AG10803 (cell line): ENCODE results near the gene C16orf92.

Experiments used
- DNase-seq: peaks from one replicate; pipeline ENCODE4 v3.0.0; 2010; ENCODE audit warnings: low read depth
- H3K4me3 ChIP-seq: 2 replicates; pipeline ENCODE4 v1.5.1; 2011; ENCODE audit warnings: mild to moderate bottlenecking, low read length, control low read depth
- TF ChIP-seq, protein P1 (sequence below): conservative IDR thresholded peaks from 2 replicates; pipeline ENCODE4 v1.5.1; 2011; ENCODE audit warnings: mild to moderate bottlenecking, low read length, control low read depth, inconsistent platforms

Gene C16orf92

DNA sequence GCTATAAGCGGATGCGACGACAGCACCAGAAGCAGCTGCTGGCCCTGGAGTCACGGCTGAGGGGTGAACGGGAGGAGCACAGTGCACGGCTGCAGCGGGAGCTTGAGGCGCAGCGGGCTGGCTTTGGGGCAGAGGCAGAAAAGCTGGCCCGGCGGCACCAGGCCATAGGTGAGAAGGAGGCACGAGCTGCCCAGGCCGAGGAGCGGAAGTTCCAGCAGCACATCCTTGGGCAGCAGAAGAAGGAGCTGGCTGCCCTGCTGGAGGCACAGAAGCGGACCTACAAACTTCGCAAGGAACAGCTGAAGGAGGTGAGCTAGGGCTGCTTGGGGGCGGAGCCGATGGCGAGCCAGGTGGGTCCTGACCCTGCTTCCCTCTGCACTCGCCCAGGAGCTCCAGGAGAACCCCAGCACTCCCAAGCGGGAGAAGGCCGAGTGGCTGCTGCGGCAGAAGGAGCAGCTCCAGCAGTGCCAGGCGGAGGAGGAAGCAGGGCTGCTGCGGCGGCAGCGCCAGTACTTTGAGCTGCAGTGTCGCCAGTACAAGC is 37.7 kb upstream of the C16orf92 start:
- no peak for DNase-seq
- TF ChIP-seq, protein P1, sequence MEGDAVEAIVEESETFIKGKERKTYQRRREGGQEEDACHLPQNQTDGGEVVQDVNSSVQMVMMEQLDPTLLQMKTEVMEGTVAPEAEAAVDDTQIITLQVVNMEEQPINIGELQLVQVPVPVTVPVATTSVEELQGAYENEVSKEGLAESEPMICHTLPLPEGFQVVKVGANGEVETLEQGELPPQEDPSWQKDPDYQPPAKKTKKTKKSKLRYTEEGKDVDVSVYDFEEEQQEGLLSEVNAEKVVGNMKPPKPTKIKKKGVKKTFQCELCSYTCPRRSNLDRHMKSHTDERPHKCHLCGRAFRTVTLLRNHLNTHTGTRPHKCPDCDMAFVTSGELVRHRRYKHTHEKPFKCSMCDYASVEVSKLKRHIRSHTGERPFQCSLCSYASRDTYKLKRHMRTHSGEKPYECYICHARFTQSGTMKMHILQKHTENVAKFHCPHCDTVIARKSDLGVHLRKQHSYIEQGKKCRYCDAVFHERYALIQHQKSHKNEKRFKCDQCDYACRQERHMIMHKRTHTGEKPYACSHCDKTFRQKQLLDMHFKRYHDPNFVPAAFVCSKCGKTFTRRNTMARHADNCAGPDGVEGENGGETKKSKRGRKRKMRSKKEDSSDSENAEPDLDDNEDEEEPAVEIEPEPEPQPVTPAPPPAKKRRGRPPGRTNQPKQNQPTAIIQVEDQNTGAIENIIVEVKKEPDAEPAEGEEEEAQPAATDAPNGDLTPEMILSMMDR: no peak
- no peak overlapping the region for H3K4me3 ChIP-seq

DNA sequence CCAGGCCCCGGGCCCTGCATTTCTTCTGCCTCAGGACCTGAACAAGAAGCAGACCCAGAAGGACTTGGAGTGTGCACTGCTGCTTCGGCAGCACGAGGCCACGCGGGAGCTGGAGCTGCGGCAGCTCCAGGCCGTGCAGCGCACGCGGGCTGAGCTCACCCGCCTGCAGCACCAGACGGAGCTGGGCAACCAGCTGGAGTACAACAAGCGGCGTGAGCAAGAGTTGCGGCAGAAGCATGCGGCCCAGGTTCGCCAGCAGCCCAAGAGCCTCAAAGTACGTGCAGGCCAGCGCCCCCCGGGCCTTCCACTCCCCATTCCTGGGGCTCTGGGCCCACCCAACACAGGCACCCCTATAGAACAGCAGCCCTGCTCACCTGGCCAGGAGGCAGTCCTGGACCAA is 36.8 kb upstream of the C16orf92 start:
- H3K4me3 ChIP-seq: no peak overlapping the region
- TF ChIP-seq, protein P1: no peak
- DNase-seq: no peak

DNA sequence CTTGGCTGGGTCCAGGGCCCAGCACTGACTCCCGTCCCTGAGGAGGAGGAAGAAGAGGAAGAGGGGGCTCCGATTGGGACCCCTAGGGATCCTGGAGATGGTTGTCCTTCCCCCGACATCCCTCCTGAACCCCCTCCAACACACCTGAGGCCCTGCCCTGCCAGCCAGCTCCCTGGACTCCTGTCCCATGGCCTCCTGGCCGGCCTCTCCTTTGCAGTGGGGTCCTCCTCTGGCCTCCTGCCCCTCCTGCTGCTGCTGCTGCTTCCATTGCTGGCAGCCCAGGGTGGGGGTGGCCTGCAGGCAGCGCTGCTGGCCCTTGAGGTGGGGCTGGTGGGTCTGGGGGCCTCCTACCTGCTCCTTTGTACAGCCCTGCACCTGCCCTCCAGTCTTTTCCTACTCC is 36.1 kb upstream of the C16orf92 start:
- TF ChIP-seq, protein P1: no peak
- no peak overlapping the region for H3K4me3 ChIP-seq
- no peak for DNase-seq

DNA sequence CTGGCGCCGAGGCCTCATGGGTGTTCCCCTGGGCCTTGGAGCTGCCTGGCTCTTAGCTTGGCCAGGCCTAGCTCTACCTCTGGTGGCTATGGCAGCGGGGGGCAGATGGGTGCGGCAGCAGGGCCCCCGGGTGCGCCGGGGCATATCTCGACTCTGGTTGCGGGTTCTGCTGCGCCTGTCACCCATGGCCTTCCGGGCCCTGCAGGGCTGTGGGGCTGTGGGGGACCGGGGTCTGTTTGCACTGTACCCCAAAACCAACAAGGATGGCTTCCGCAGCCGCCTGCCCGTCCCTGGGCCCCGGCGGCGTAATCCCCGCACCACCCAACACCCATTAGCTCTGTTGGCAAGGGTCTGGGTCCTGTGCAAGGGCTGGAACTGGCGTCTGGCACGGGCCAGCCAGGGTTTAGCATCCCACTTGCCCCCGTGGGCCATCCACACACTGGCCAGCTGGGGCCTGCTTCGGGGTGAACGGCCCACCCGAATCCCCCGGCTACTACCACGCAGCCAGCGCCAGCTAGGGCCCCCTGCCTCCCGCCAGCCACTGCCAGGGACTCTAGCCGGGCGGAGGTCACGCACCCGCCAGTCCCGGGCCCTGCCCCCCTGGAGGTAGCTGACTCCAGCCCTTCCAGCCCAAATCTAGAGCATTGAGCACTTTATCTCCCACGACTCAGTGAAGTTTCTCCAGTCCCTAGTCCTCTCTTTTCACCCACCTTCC is 35.5 kb upstream of the C16orf92 start:
- no peak for DNase-seq
- H3K4me3 ChIP-seq: no peak overlapping the region
- TF ChIP-seq, protein P1: no peak

DNA sequence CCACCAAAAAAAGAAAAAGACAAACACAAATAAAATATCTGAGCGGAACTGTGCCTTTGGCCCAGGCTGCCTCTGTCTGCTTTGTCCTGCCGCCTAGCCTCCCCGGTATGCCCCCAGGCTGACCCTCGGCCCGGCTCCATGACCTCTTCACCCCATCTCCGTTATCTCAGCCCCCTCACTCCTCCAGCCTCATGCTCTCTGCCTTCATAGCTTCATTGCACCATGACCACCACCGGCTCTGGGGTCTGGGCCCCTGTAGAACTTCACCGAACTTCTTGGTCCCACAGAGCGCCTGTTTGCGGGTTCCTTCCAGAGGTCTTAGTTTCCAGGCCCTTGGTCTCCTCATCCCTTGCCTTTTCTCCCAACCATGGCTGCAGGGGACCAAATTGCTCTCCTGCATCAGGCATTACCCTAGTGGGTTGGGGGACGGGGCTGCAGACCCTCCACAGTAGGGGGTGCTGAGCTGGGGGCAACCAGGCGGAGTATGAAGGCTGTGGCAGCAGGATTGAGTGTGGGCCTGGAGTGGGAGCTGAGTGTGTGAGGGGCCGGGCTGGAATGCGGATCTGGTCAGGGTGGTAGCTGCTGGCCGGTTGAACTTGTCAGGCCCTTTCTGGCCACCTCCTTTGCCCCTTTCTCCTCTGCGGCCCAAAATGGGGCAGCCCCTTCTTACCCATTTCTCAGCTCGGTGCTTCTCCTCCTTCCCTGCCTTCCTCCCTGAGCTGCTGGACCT is 34.5 kb upstream of the C16orf92 start:
- no peak overlapping the region for H3K4me3 ChIP-seq
- TF ChIP-seq, protein P1: no peak
- no peak for DNase-seq

DNA sequence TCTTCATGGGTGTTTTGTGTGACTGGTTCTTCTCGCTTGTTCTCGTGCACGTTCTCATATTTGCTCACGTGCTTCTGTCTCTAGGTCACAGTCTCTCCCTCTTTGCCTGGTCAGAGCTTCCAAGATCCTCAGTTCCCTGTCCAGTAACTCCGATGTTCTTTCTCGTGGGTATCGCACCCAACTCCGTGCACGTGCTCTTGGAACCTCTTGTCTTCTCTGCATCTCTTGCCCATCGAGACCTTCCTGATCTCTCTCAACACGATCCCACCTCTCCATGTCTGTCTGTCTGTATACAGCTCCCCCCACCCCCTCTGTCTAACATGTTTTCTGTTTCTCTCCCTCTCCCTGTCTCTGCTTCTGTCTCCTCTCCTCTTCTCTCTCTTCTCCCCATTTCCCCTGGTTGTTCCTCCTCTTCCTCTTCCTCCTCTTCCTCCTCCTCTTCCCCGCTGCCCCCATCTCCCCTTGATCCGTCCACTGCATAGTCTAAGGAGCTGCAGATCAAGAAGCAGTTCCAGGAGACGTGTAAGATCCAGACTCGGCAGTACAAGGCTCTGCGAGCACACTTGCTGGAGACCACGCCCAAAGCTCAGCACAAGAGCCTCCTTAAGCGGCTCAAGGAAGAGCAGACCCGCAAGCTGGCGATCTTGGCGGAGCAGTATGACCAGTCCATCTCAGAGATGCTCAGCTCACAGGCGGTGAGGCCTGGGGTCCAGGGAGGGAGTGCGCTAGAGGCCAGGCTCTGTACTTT is 33.7 kb upstream of the C16orf92 start:
- no peak for DNase-seq
- H3K4me3 ChIP-seq: no peak overlapping the region
- TF ChIP-seq, protein P1: no peak
